A549 (cell line): Measurements from ENCODE around the gene NXT1.

Experiments used
- MAX ChIP-seq: IDR thresholded peaks from 2 replicates; pipeline ENCODE4 v1.6.1; 2012
- MAZ ChIP-seq: fragments of 150-350 bp; IDR thresholded peaks from 2 replicates; pipeline ENCODE4 v1.6.1; 2014; ENCODE audit warnings: antibody characterized with exemption, low read depth, low read length, borderline replicate concordance
- POLR2A ChIP-seq: IDR thresholded peaks from 2 replicates; pipeline ENCODE4 v1.6.1; 2012; ENCODE audit warnings: mild to moderate bottlenecking, low read length
- RAD21 ChIP-seq, 2 experiments: fragments of >200 bp in 1 of 2; sonication (Bioruptor Twin) in 1 of 2; formaldehyde crosslinking in 1 of 2; IDR thresholded peaks in 1 of 2; conservative IDR thresholded peaks in 1 of 2; 2 replicates in 1 of 2; 3 replicates in 1 of 2; pipeline ENCODE4 v1.6.1; 2012 to 2018; ENCODE audit warnings: inconsistent platforms in 1 of 2
- REST ChIP-seq: fragments of 200-600 bp; sonication (generic); IDR thresholded peaks from 2 replicates; pipeline ENCODE4 v1.6.1; 2016; ENCODE audit warnings: antibody characterized with exemption, mild to moderate bottlenecking, moderate library complexity
- RFX5 ChIP-seq: fragments of 450-650 bp; IDR thresholded peaks from 2 replicates; pipeline ENCODE4 v1.7.1; 2014; ENCODE audit warnings: antibody characterized with exemption, mild to moderate bottlenecking, moderate library complexity
- TF ChIP-seq, protein P1 (sequence below): fragments of >200 bp; sonication (Bioruptor Twin); formaldehyde crosslinking; IDR thresholded peaks from 3 replicates; pipeline ENCODE4 v1.5.1; 2016

- TF ChIP-seq, protein P1, sequence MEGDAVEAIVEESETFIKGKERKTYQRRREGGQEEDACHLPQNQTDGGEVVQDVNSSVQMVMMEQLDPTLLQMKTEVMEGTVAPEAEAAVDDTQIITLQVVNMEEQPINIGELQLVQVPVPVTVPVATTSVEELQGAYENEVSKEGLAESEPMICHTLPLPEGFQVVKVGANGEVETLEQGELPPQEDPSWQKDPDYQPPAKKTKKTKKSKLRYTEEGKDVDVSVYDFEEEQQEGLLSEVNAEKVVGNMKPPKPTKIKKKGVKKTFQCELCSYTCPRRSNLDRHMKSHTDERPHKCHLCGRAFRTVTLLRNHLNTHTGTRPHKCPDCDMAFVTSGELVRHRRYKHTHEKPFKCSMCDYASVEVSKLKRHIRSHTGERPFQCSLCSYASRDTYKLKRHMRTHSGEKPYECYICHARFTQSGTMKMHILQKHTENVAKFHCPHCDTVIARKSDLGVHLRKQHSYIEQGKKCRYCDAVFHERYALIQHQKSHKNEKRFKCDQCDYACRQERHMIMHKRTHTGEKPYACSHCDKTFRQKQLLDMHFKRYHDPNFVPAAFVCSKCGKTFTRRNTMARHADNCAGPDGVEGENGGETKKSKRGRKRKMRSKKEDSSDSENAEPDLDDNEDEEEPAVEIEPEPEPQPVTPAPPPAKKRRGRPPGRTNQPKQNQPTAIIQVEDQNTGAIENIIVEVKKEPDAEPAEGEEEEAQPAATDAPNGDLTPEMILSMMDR: no peak
- TF ChIP-seq RFX5 (no peak), MAZ (no peak), POLR2A (no peak), REST (no peak), RAD21 (conservative IDR thresholded peaks at IDR 0.05 in 1 of 2, IDR thresholded peaks at IDR 0.05 in 1 of 2) (no peak), MAX (no peak)
Measured at GRCh38 chr20:23332467-23332866, 18.1 kb upstream of the NXT1 start.
